Activated T-cell treated with anti-CD3 and anti-CD28 coated beads, Interleukin-2, amount 50 U/mL, for 4 hours (primary cell): ENCODE data around the gene GBX1. TPM values are rescaled to one million over a fixed set of nuclear protein-coding genes. Genes with fewer than 3 reads are reported as not detected.
A peak's percentile ranks its signal among the peaks of the same experiment; 100 is the strongest.

ENCODE experiments used
- ATAC-seq, 2 donors: fragments of 200-7000 bp; cut with Tn5 transposase; one replicate each; pipeline ENCODE4 v1.10.0; 2021
- DNase-seq: peaks from one replicate; pipeline ENCODE4 v3.0.0-alpha.2; 2020
- H3K27me3 Mint-ChIP-seq: one replicate; pipeline ENCODE4 v1.8.0; 2021; ENCODE audit warnings: low read depth, mixed read lengths
- H3K36me3 Mint-ChIP-seq: one replicate; pipeline ENCODE4 v1.8.0; 2022; ENCODE audit warnings: mixed read lengths; ENCODE audit not compliant: insufficient read depth
- H3K4me1 Mint-ChIP-seq: one replicate; pipeline ENCODE4 v1.8.0; 2021; ENCODE audit warnings: low read depth, mixed read lengths
- H3K4me3 Mint-ChIP-seq: one replicate; pipeline ENCODE4 v1.8.0; 2021; ENCODE audit warnings: mild to moderate bottlenecking, moderate library complexity, mixed read lengths
- H3K9me3 Mint-ChIP-seq: one replicate; pipeline ENCODE4 v1.8.0; 2021; ENCODE audit warnings: mixed read lengths
- total RNA-seq, 3 donors: library from RNA; stranded (reverse); gene quantifications; one replicate each; pipeline ENCODE4 v1.2.1, GENCODE V29; 2021

Gene GBX1
- total RNA-seq, 3 donors from 2014 or later, result not detected

DNA sequence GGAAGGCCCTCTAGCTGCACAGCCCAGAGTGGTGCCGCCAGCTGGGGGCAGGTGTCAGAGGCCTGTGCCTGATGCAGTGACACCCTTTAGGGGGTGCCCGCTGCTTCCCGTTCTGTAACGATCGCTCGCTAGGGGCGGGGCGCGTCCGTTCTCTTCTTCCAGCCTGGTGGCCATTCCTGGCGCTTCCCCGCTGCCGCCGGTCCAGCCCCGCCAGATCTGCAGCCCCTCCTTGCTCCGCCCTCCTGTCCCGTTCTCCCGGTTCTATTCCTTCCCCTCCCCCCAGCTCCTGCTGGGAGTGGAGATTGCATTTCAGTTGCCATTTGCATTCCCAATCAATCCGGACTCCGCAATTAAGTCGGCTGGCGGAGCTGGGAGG is 42.0 kb downstream of the GBX1 start:
- ATAC-seq, result no peak
- Mint-ChIP-seq H3K36me3 (peaks cover 6% of the 10 kb centered on the region), H3K4me3 (no peak overlapping the region), H3K27me3 (no peaks in the 10 kb centered on the region), H3K4me1 (peaks cover 5% of the 10 kb centered on the region), H3K9me3 (no peaks in the 10 kb centered on the region)
- DNase-seq, result no peak

DNA sequence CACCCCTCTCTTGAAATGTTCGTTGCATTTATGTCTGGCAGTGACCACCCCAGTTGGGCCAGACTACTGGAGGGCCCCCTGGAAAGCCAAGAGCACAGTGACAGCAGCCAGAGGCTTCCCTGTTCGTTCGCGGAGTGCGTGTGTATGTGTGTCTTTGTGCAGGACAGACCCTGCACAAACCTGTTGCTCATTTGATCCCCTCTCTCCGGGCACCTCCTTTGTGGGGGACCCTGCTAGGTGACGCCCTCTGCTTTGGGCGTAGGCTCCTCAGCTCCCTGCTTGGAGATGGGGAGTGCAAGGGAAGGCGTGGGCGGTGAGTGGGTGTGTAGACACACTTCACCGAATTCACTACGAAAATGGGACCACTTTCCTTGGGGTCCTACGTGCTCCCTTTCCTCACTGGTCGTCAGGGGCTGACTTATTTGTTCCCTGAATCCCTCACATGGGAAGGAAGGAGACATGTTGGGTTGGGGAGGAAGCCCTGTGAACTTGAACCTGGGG is 42.5 kb downstream of the GBX1 start:
- H3K36me3 Mint-ChIP-seq, result peaks cover 8% of the 10 kb centered on the region
- H3K27me3 Mint-ChIP-seq, result no peaks in the 10 kb centered on the region
- H3K4me1 Mint-ChIP-seq, result peaks cover 5% of the 10 kb centered on the region
- no peak for DNase-seq
- no peak overlapping the region for H3K4me3 Mint-ChIP-seq
- no peak for ATAC-seq
- H3K9me3 Mint-ChIP-seq, result no peaks in the 10 kb centered on the region

DNA sequence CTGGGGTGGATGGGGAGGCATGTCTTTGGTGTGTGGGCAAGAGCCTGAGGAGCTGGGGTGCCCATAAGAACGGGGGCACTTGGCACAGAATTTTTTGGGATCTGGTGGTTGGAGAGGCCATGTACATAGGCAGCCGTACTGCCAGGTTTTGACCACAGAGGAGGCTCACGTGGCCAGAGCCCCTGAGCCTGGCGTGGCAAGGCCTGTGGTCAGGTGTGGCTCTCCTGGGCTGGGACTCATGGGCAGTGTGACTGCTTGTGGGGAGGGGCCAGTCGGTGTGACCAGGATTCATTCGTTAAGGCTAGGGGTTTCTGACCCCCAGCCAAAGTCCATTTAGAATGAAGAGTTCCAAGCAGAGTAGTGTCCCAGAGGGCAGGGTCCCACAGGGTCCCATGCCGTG is 43.0 kb downstream of the GBX1 start:
- DNase-seq (no peak), ATAC-seq (no peak)
- no peaks in the 10 kb centered on the region for H3K27me3 Mint-ChIP-seq
- peaks cover 8% of the 10 kb centered on the region for H3K36me3 Mint-ChIP-seq
- H3K4me3 Mint-ChIP-seq, result no peak overlapping the region
- H3K9me3 Mint-ChIP-seq, result no peaks in the 10 kb centered on the region
- H3K4me1 Mint-ChIP-seq, result peaks cover 5% of the 10 kb centered on the region

DNA sequence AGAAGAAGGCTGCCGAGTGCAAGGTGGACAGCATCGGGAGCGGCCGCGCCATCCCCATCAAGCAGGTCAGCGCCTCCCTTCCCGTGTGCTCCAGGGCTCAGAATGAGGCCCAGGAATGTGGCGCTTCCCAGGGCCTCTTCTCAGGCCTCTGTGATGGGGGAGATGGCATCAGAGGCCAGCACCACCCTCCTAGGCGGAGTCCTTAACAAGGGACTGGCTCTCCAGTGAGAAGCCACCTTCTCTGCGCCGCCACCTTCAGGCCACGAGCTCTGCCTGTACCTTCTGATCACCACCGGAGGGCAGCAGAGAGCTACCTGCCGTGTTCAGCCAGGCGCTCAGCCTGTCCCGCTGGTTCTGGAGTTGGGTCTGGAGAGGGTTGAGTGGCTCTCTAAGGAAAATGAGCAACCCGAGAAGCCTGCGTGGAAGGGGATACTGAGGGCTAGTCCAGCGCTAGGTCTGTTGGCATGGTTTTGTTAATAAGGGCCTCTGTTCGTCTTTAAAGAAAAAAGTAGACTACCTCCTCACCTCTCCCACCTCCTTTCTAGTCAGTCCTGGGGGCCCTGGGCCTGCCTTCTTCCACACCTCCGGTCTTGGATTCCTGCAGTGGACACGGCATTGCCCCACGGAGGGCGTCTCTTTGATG is 43.6 kb downstream of the GBX1 start:
- H3K36me3 Mint-ChIP-seq, result peaks cover 11% of the 10 kb centered on the region
- H3K27me3 Mint-ChIP-seq, result no peaks in the 10 kb centered on the region
- peaks cover 5% of the 10 kb centered on the region for H3K4me1 Mint-ChIP-seq
- ATAC-seq, result peak; percentile 97 to 98
- DNase-seq, result peak; percentile 81
- H3K4me3 Mint-ChIP-seq, result no peak overlapping the region
- no peaks in the 10 kb centered on the region for H3K9me3 Mint-ChIP-seq

DNA sequence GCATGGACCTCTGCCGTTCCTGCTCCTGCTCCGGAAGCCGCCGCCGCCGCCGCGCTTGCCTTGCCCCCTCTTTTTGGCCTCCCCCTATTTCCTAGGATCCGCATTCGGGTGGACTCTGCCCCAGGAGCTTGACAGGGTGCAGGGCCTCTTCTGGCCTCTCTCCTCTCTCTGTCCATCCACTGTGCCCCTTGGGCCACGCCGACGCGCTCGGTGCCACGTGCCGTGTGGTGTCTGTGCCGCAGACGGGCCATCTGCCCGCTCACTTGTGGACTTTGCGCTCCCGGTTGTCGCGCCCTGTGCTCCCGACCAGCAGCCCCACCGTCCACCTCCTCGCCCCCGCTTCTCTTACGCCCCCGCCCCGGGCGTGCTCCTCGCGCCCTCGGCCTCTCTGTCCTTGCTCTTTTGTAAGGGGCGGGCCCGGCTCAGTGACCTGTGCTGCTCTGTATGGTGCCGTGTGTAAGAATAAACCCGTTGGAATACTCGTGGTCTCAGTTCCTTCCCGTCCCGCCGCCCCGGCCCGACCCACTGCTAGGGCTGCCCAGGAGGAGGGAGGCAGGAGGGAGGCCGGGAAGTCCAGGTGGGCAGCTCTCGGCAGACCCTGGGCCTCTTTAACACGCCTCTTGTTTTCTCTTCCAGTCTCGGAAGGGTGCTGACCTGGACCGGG is 44.2 kb downstream of the GBX1 start:
- ATAC-seq (no peak), DNase-seq (no peak)
- Mint-ChIP-seq H3K9me3 (no peaks in the 10 kb centered on the region), H3K4me3 (no peak overlapping the region), H3K27me3 (no peaks in the 10 kb centered on the region), H3K36me3 (peaks cover 15% of the 10 kb centered on the region), H3K4me1 (peaks cover 9% of the 10 kb centered on the region)

DNA sequence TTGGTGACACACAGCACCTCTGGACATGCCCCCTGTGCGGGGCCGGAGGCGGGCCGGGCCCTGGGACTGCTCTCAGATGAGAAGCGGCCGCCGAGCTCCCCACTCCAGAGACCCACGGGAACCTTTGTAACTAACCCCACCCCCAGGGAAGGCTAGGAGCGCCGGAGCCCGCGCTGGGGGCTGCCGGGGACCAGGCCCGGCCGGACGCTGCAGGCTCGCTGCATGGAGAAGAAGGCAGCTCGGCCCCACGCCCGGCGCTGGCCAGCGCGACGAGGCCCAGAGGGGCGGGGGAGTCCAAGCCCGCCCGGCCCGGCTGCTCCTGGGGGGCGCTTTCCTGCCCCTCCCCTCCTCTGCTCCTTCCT is 44.7 kb downstream of the GBX1 start:
- ATAC-seq, result no peak
- H3K27me3 Mint-ChIP-seq, result no peaks in the 10 kb centered on the region

DNA sequence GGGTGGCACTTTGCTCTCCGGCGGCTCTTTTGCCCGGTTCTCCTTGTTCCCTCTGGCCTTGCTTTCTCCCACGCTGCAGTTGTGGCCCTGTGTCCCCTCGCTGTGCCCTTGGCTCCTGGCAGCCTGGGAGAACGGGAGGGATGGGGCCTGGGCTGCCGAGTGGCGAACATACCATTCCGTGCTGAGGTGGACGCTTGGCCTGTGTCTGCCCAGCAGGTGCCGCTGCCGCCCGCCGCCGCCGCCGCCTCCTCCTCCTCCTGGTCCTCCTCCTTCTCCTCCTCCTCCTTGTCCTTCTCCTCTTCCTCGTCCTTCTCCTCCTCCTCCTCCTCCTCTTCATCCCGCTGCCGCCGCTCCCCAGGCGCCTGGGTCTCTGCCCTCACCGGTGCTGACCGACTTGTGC is 45.2 kb downstream of the GBX1 start:
- Mint-ChIP-seq H3K27me3 (no peaks in the 10 kb centered on the region), H3K4me1 (peaks cover 14% of the 10 kb centered on the region), H3K4me3 (no peak overlapping the region), H3K9me3 (no peaks in the 10 kb centered on the region), H3K36me3 (peaks cover 15% of the 10 kb centered on the region)
- no peak for DNase-seq
- no peak for ATAC-seq

More for the DNA sequence above, 44.7 kb downstream of the GBX1 start:
- peaks cover 15% of the 10 kb centered on the region for H3K36me3 Mint-ChIP-seq
- no peak overlapping the region for H3K4me3 Mint-ChIP-seq
- peaks cover 11% of the 10 kb centered on the region for H3K4me1 Mint-ChIP-seq
- H3K9me3 Mint-ChIP-seq, result no peaks in the 10 kb centered on the region
- no peak for DNase-seq

DNA sequence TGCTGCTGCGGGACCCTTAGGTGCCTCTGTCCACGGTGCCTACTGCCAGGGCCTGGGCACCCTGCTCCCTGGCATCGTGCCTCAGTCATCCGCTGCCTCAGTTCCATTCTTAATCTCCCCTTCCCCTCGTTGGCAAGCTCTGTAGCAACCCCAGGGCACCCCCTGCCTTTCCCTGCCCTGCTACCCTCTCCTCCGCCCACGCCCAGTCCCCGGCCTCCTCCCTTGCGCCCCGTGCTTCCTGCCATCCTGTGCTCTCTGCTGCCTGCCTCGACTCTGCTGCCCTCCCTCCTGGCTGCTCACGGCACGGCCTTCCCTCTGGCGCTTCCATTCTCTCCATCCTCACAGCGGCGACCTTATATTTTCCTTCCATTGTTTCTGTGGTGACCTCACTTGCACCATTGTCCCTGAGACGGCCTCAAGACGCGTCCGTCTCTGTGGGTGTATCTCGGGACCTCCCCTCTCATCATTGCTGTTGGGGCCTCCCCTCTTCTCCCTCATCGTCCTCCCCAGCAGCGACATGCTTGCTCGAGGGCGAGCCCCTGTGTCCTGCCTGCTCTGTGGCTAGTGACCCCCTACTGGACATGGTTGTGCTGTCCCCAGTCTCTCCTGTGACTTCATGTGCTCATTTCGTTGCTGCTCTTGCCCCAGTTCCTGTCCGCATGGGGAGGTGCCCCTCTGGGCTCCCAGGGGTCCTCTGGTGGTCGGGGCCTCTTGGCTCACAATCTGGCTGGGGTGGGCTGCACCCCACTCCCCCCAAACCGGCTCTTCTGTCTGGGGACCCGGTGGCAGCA is 45.9 kb downstream of the GBX1 start:
- Mint-ChIP-seq H3K36me3 (peaks cover 15% of the 10 kb centered on the region), H3K4me1 (peaks cover 16% of the 10 kb centered on the region), H3K4me3 (no peak overlapping the region), H3K9me3 (no peaks in the 10 kb centered on the region), H3K27me3 (no peaks in the 10 kb centered on the region)
- DNase-seq (no peak), ATAC-seq (no peak)

DNA sequence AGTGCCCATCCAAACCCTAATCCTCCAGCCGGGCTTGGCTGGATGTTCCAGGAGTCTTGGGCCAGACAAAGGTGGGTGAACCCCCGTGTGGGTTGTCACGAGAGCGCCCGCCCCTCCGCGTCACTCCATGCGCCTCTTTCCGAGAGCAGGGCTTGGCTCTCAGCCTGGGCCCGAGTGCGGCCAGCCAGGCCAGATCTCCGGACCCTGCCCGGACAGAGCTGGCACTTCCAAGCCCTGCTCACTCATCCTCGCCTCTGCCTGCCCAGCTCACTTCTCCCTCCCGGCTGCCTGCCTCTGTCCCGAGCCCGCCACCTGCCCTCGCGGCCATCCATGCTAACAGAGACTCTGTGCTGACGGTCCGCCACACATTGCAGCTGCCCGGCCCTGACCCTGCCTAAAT is 46.6 kb downstream of the GBX1 start:
- Mint-ChIP-seq H3K27me3 (peaks cover 2% of the 10 kb centered on the region), H3K36me3 (peaks cover 15% of the 10 kb centered on the region), H3K4me3 (no peak overlapping the region), H3K4me1 (peaks cover 17% of the 10 kb centered on the region), H3K9me3 (no peaks in the 10 kb centered on the region)
- no peak for ATAC-seq
- DNase-seq, result no peak

DNA sequence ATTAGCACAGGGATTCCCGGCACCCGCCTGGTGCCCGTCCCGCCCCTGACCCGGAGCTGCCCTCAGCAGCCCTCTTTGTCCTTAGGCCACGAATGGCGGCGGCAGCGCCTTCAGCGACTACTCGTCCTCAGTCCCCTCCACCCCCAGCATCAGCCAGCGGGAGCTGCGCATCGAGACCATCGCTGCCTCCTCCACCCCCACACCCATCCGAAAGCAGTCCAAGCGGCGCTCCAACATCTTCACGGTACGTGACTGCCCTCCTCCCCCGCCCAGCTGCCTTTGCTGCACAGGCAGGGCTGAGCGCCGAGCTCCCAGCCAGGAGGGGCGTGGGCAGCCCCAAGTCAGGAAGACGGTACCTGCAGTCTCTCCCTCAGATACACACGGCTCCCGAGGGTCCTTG is 47.6 kb downstream of the GBX1 start:
- Mint-ChIP-seq H3K36me3 (peaks cover 15% of the 10 kb centered on the region), H3K27me3 (peaks cover 3% of the 10 kb centered on the region), H3K4me1 (peaks cover 20% of the 10 kb centered on the region), H3K9me3 (no peaks in the 10 kb centered on the region), H3K4me3 (no peak overlapping the region)
- ATAC-seq, result no peak
- no peak for DNase-seq

DNA sequence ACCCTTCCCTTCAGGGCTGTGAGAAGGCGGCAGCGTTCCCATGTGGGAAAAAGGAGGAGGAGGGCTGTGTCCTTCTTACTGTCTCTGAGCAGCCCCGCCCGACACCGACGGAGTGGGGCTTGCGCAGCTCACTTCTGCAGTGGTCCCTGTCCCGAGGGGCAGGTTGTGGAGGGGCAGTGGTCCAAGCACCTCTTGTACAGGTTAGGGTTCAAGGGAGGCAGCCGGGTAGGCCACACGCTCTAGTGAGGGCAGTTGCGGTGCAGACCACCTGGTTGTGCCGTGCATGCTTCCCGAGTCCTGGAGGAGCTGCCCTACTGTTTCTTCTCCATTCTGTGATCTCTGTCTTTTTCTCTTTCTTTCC is 48.5 kb downstream of the GBX1 start:
- Mint-ChIP-seq H3K4me1 (peaks cover 17% of the 10 kb centered on the region), H3K4me3 (no peak overlapping the region), H3K9me3 (no peaks in the 10 kb centered on the region), H3K36me3 (peaks cover 15% of the 10 kb centered on the region), H3K27me3 (peaks cover 4% of the 10 kb centered on the region)
- ATAC-seq (no peak), DNase-seq (no peak)

DNA sequence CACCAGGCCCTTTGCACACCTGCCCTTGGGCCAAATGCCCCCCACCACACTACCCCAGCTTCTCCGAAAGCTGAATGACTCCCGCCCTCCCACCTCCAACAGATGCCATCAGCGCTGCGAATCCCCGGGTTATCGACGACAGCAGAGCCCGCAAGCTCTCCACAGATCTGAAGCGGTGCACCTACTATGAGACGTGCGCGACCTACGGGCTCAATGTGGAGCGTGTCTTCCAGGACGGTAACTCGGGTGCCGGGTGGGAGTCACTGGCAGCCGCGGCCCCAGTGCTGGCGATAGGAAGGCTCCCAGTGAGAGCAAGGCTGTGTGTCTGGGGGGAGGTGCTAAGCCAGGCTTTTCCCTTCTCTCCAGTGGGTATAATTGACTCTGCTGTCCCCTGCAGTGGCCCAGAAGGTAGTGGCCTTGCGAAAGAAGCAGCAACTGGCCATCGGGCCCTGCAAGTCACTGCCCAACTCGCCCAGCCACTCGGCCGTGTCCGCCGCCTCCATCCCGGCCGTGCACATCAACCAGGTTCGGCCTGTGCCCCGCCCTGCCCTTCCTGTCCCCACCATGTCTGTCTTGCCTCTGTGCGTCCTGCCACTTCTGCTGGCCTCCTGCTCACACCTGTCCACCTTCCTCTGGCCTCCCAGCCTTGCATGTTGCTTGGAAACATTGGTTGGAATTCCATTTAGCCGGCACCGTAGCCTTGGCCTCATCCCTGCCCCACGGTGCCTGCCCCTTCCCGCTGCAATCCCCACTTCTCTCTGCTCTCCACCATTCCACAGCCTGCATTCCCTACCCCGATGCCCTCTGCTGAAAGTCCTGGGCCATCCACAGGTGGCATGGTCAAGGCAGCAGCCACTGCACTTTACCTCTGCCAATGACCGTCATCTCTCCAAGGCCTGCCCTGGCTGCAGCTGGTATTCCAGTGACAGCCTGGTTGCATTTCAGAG is 49.1 kb downstream of the GBX1 start:
- ATAC-seq (no peak), DNase-seq (no peak)
- no peaks in the 10 kb centered on the region for H3K9me3 Mint-ChIP-seq
- peaks cover 15% of the 10 kb centered on the region for H3K36me3 Mint-ChIP-seq
- peaks cover 16% of the 10 kb centered on the region for H3K4me1 Mint-ChIP-seq
- H3K27me3 Mint-ChIP-seq, result peaks cover 7% of the 10 kb centered on the region
- H3K4me3 Mint-ChIP-seq, result no peak overlapping the region

DNA sequence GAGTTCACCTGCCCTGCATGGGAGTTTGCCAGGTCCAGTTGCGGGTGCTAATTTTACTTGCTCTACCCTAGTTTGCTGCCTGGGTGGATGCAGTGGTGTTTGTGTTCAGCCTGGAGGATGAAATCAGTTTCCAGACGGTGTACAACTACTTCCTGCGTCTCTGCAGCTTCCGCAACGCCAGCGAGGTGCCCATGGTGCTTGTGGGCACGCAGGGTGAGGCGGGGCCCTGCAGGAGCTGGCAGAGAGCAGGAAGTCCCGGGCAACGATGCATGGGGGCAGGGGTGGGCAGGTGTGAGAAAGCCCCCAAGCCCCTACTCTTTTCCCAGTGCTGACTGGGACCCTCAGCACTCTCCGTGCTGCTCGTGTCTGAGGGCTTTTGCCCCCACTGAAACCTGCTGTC is 49.9 kb downstream of the GBX1 start:
- Mint-ChIP-seq H3K9me3 (no peaks in the 10 kb centered on the region), H3K4me1 (peaks cover 16% of the 10 kb centered on the region), H3K4me3 (peak overlapping the region; percentile 35), H3K36me3 (peaks cover 15% of the 10 kb centered on the region), H3K27me3 (peaks cover 12% of the 10 kb centered on the region)
- ATAC-seq, result peak in 1 of 2 donors; percentile 23
- peak; percentile 35 for DNase-seq
